ENCODE data around the gene PALLD.

- TF ChIP-seq CTCF (IDR thresholded peaks at IDR 0.05; ENCODE audit: borderline replicate concordance, extremely low read depth, low read length, poor library complexity, severe bottlenecking) (no peak), EZH2 (IDR thresholded peaks at IDR 0.05; ENCODE audit: borderline replicate concordance, low read depth, low read length, severe bottlenecking) (no peak)
Observed at GRCh38 chr4:168696826-168697225, 200.0 kb downstream of the PALLD start.
